Measurements from ENCODE around the gene MGAT5B.

MGAT5B gene

DNA sequence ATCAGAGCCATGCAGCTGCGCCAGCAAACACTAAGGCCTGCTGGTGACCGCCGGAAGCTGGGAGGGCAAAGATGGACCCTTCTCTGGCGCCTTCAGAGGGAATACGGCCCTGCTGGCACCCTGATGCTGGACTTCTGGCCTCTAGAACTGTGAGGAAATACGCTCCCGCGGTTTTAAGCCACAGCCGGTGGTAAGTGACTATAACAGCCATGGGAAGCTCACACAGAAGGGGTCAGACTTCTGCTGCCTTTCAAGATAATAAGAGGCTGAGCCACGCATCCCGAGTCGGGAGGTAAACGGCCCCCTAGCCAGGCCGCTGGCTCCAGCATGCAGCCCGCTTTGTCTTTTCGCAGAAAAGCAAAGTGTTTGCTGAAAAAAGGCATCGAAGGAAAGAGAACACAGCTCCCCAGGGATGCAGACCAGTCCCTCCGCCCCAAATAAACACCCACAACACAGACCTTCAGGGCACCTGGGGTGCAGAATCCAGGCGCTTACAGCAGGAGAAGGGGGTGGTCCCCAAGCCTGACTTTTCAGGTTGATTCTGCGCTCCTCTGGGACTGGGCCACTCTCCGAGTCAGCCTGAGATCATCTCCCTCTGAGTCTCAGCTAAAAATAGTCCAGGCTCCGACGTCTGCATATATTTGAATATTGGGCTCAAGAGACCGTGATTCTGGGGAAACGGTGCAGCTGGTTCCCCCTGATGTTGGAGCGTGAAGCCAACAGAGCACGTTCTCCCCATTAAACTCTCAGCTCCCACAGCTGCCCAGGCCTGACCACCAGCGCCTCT, 89.7 kb downstream of the MGAT5B start:
- H3K36me3 ChIP-seq (replicated peaks; ENCODE audit: insufficient read depth, low read length): no peaks in the 10 kb centered on the region
- H3K27ac ChIP-seq (ENCODE audit: low read length): no peak overlapping the region
- H4K20me1 ChIP-seq (ENCODE audit: insufficient read depth, low read length): no peaks in the 10 kb centered on the region
- DNase-seq: no peak
- H3K4me2 ChIP-seq (ENCODE audit: low read depth, low read length): no peak overlapping the region
- H3F3A ChIP-seq (ENCODE audit: insufficient read depth, low read length): no peaks in the 10 kb centered on the region
- no peak overlapping the region for H3K4me3 ChIP-seq (ENCODE audit: low read length)
- H3K9ac ChIP-seq (ENCODE audit: low read length): no peak overlapping the region
- H2AFZ ChIP-seq (ENCODE audit: low read length): no peak overlapping the region
- TF ChIP-seq CTCF (IDR thresholded peaks at IDR 0.05; ENCODE audit: low read length) (no peak), EZH2 (optimal IDR thresholded peaks at IDR 0.05; ENCODE audit: low read depth, low read length) (no peak), EZH2phosphoT487 (IDR thresholded peaks at IDR 0.05; ENCODE audit: low read length) (no peak)
- peaks cover 34% of the 10 kb centered on the region for H3K27me3 ChIP-seq (replicated peaks; ENCODE audit: insufficient read depth, low read length)
- H3K9me2 ChIP-seq (replicated peaks; ENCODE audit: insufficient read depth, low read length): no peaks in the 10 kb centered on the region
- no peaks in the 10 kb centered on the region for H3K4me1 ChIP-seq (ENCODE audit: low read length)
- no peaks in the 10 kb centered on the region for H3K79me2 ChIP-seq (ENCODE audit: low read length)
- H3K9me3 ChIP-seq (replicated peaks; ENCODE audit: insufficient read depth, low read length): no peaks in the 10 kb centered on the region

GRCh38 chr17:76958974-76959373, 90.8 kb downstream of the MGAT5B start:
- no peak overlapping the region for H3K27ac ChIP-seq (ENCODE audit: low read length)
- no peaks in the 10 kb centered on the region for H3K9me2 ChIP-seq (replicated peaks; ENCODE audit: insufficient read depth, low read length)
- H3K9ac ChIP-seq (ENCODE audit: low read length): no peak overlapping the region
- H3K4me2 ChIP-seq (ENCODE audit: low read depth, low read length): no peak overlapping the region
- H3K27me3 ChIP-seq (replicated peaks; ENCODE audit: insufficient read depth, low read length): peaks cover 34% of the 10 kb centered on the region
- H3K79me2 ChIP-seq (ENCODE audit: low read length): no peaks in the 10 kb centered on the region
- H3K4me1 ChIP-seq (ENCODE audit: low read length): no peaks in the 10 kb centered on the region
- H4K20me1 ChIP-seq (ENCODE audit: insufficient read depth, low read length): no peaks in the 10 kb centered on the region
- H3F3A ChIP-seq (ENCODE audit: insufficient read depth, low read length): no peaks in the 10 kb centered on the region
- no peaks in the 10 kb centered on the region for H3K36me3 ChIP-seq (replicated peaks; ENCODE audit: insufficient read depth, low read length)
- no peak overlapping the region for H2AFZ ChIP-seq (ENCODE audit: low read length)
- no peaks in the 10 kb centered on the region for H3K9me3 ChIP-seq (replicated peaks; ENCODE audit: insufficient read depth, low read length)
- TF ChIP-seq EZH2phosphoT487 (IDR thresholded peaks at IDR 0.05; ENCODE audit: low read length): no peak
- TF ChIP-seq EZH2 (optimal IDR thresholded peaks at IDR 0.05; ENCODE audit: low read depth, low read length): no peak
- TF ChIP-seq CTCF (IDR thresholded peaks at IDR 0.05; ENCODE audit: low read length): no peak
- DNase-seq: no peak
- H3K4me3 ChIP-seq (ENCODE audit: low read length): no peak overlapping the region

DNA sequence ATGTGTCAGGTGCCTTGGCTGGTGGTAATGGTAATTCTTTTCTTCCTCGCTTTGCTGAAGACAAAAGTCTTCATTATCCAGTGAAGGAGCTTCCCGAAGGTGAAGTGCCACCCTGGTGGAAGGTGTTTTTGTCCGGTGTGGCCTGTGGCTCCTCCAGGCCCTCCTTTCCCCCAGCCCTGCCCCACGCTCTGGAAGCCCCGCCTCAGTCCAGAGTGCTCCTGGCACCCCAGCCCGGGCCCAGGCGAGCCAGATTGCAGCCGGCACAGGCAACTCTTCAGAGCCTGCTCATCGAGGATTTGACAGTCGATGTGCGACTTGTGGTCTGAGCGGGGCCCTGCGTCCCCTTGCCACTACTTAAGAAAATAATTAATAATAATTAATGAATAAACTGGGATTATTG, 93.7 kb downstream of the MGAT5B start:
- no peak overlapping the region for H3K4me3 ChIP-seq (ENCODE audit: low read length)
- no peak overlapping the region for H2AFZ ChIP-seq (ENCODE audit: low read length)
- no peaks in the 10 kb centered on the region for H3F3A ChIP-seq (ENCODE audit: insufficient read depth, low read length)
- no peak for DNase-seq
- no peaks in the 10 kb centered on the region for H3K9me3 ChIP-seq (replicated peaks; ENCODE audit: insufficient read depth, low read length)
- no peak for TF ChIP-seq EZH2phosphoT487 (IDR thresholded peaks at IDR 0.05; ENCODE audit: low read length)
- TF ChIP-seq CTCF (IDR thresholded peaks at IDR 0.05; ENCODE audit: low read length): no peak
- TF ChIP-seq EZH2 (optimal IDR thresholded peaks at IDR 0.05; ENCODE audit: low read depth, low read length): no peak
- H3K9me2 ChIP-seq (replicated peaks; ENCODE audit: insufficient read depth, low read length): no peaks in the 10 kb centered on the region
- no peaks in the 10 kb centered on the region for H3K36me3 ChIP-seq (replicated peaks; ENCODE audit: insufficient read depth, low read length)
- H3K4me2 ChIP-seq (ENCODE audit: low read depth, low read length): no peak overlapping the region
- H4K20me1 ChIP-seq (ENCODE audit: insufficient read depth, low read length): no peaks in the 10 kb centered on the region
- no peak overlapping the region for H3K27ac ChIP-seq (ENCODE audit: low read length)
- H3K79me2 ChIP-seq (ENCODE audit: low read length): no peaks in the 10 kb centered on the region
- no peaks in the 10 kb centered on the region for H3K4me1 ChIP-seq (ENCODE audit: low read length)
- H3K9ac ChIP-seq (ENCODE audit: low read length): no peak overlapping the region
- H3K27me3 ChIP-seq (replicated peaks; ENCODE audit: insufficient read depth, low read length): peaks cover 39% of the 10 kb centered on the region
